ENCODE results near the gene ALS2CL. TPM values are rescaled to one million over a fixed set of nuclear protein-coding genes. Genes with fewer than 3 reads are reported as not detected.

The ALS2CL gene
- total RNA-seq, 1 donor from 2014 or later = 13.5 TPM

GRCh38 chr3:46716461-46717441 is 23.3 kb upstream of the ALS2CL start:
- no peak for DNase-seq (ENCODE audit: extremely low read depth, low read depth, low spot score)

GRCh38 chr3:46715507-46716175 is 22.2 kb upstream of the ALS2CL start:
- DNase-seq (ENCODE audit: extremely low read depth, low read depth, low spot score) = no peak

- DNase-seq (ENCODE audit: extremely low read depth, low read depth, low spot score) = no peak
Observed at GRCh38 chr3:46714728-46715506, 21.4 kb upstream of the ALS2CL start.

GRCh38 chr3:46713898-46714552 is 20.5 kb upstream of the ALS2CL start:
- no peak for DNase-seq (ENCODE audit: extremely low read depth, low read depth, low spot score)

GRCh38 chr3:46713050-46713897 is 19.8 kb upstream of the ALS2CL start:
- DNase-seq (ENCODE audit: extremely low read depth, low read depth, low spot score) = no peak

GRCh38 chr3:46712191-46713049 is 18.9 kb upstream of the ALS2CL start:
- no peak for DNase-seq (ENCODE audit: extremely low read depth, low read depth, low spot score)

- no peak for DNase-seq (ENCODE audit: extremely low read depth, low read depth, low spot score)
Observed at GRCh38 chr3:46711760-46712159, 18.3 kb upstream of the ALS2CL start.

GRCh38 chr3:46711305-46711704 is 17.8 kb upstream of the ALS2CL start:
- no peak for DNase-seq (ENCODE audit: extremely low read depth, low read depth, low spot score)

GRCh38 chr3:46710671-46711295 is 17.3 kb upstream of the ALS2CL start:
- DNase-seq (ENCODE audit: extremely low read depth, low read depth, low spot score) = no peak

GRCh38 chr3:46710229-46710628 is 16.8 kb upstream of the ALS2CL start:
- no peak for DNase-seq (ENCODE audit: extremely low read depth, low read depth, low spot score)

GRCh38 chr3:46709721-46710120 is 16.2 kb upstream of the ALS2CL start:
- no peak for DNase-seq (ENCODE audit: extremely low read depth, low read depth, low spot score)

GRCh38 chr3:46709157-46709654 is 15.7 kb upstream of the ALS2CL start:
- no peak for DNase-seq (ENCODE audit: extremely low read depth, low read depth, low spot score)

GRCh38 chr3:46708401-46709156 is 15.1 kb upstream of the ALS2CL start:
- no peak for DNase-seq (ENCODE audit: extremely low read depth, low read depth, low spot score)

GRCh38 chr3:46707601-46708011 is 14.1 kb upstream of the ALS2CL start:
- DNase-seq (ENCODE audit: extremely low read depth, low read depth, low spot score) = no peak

- DNase-seq (ENCODE audit: extremely low read depth, low read depth, low spot score) = no peak
Observed at GRCh38 chr3:46706771-46707582, 13.5 kb upstream of the ALS2CL start.

- DNase-seq (ENCODE audit: extremely low read depth, low read depth, low spot score) = no peak
Observed at GRCh38 chr3:46705751-46706552, 12.5 kb upstream of the ALS2CL start.
